Heart right ventricle (tissue), 16 donors: Measurements from ENCODE around the gene DENND4A. TPM values are rescaled to one million over a fixed set of nuclear protein-coding genes. Genes with fewer than 3 reads are reported as not detected.

ENCODE experiments used
- ATAC-seq, 8 donors: fragments of 200-7000 bp; cut with Tn5 transposase; one replicate each; pipeline ENCODE4 v1.9.1; 2020; ENCODE audit warnings: mild to moderate bottlenecking in 8 of 8, moderate library complexity in 8 of 8, moderate number of reproducible peaks in 1 of 8
- DNase-seq, 2 donors: peaks; one replicate each; pipeline ENCODE4 v3.0.0-alpha.2; 2020
- H3K27ac ChIP-seq, 10 donors: fragments of 200-600 bp; sonication (generic) in 2 of 10; one replicate each; pipeline versions ENCODE4 v1.5.0 to v1.8.0; 2020 to 2022; ENCODE audit warnings: mild to moderate bottlenecking in 3 of 10
- H3K27me3 ChIP-seq, 7 donors: fragments of 200-600 bp; one replicate each; pipeline ENCODE4 v1.8.0; 2021 to 2022; ENCODE audit warnings: mild to moderate bottlenecking in 2 of 7
- H3K36me3 ChIP-seq, 9 donors: fragments of 200-600 bp; sonication (generic) in 1 of 9; one replicate each; pipeline versions ENCODE4 v1.5.0 to v1.8.0; 2020 to 2022; ENCODE audit warnings: mild to moderate bottlenecking in 2 of 9
- H3K4me1 ChIP-seq, 9 donors: fragments of 200-600 bp; sonication (generic) in 1 of 9; one replicate each; pipeline versions ENCODE4 v1.5.0 to v1.8.0; 2020 to 2022; ENCODE audit warnings: mild to moderate bottlenecking in 4 of 9
- H3K4me3 ChIP-seq, 10 donors: fragments of 200-600 bp; sonication (generic) in 2 of 10; one replicate each; pipeline versions ENCODE4 v1.5.0 to v1.8.0; 2020 to 2022; ENCODE audit warnings: mild to moderate bottlenecking in 7 of 10, moderate library complexity in 2 of 10
- H3K9me3 ChIP-seq, 11 donors: fragments of 200-600 bp in 10 of 11; sonication (generic) in 2 of 11; one replicate each; pipeline versions ENCODE4 v1.5.0 to v1.8.0; 2013 to 2022; ENCODE audit warnings: mild to moderate bottlenecking in 2 of 11, control low read depth in 1 of 11, moderate library complexity in 1 of 11
- CTCF ChIP-seq, 9 donors: fragments of 200-600 bp; sonication (generic) in 2 of 9; IDR thresholded peaks; one replicate each; pipeline versions ENCODE4 v1.5.0 to v1.8.0; 2021 to 2022; ENCODE audit warnings: antibody characterized with exemption in 9 of 9, mild to moderate bottlenecking in 5 of 9, moderate library complexity in 1 of 9
- WGBS, 2 donors: extraction: QIAGEN DNeasy Blood & Tissue Kit; methylation state at CpG; one replicate each; pipeline ENCODE4 v1.1.7; 2013; ENCODE audit warnings: inconsistent platforms in 1 of 2; 5-methylcytosine and 5-hydroxymethylcytosine counted together
- intact Hi-C, 10 donors: fragments of 100-400 bp; cut with DNase I; formaldehyde crosslinking; loops; one replicate each; pipeline versions ENCODE4 v1.11.1 to v1.14.2; 2022
- polyA plus RNA-seq, 2 donors: library from polyadenylated mRNA; stranded (reverse); fragments of 200-250 nt; gene quantifications; one replicate each; pipeline ENCODE4 v1.2.3, GENCODE V29; 2013
- total RNA-seq, 10 donors: library from RNA; stranded (reverse); fragmentation: NEBNext Ultra II Directional in 3 of 10; extraction: Animal tissue kit (Norgen Biotek cat#: 25700) in 3 of 10; gene quantifications; one replicate each; pipeline versions ENCODE4 v1.2.1 to v1.2.4, GENCODE V29; 2021 to 2023
- donor health status: Arrhythmogenic right ventricular cardiomyopathy.
- donor health status: ischemic (EF 13 %, LVEDD 7.1; RV severe dilation, severe dysfunction).
- donor health status: healthy with polysubstance abuse.
- donor health status: DM: no; HTN: yes; CAD: no.
- donor health status: DM: no; HTN: no; CAD: no.
- donor health status: ischemic (EF 25% LVEDD 6.9; RV normal size, moderate dysfunction).
- donor health status: ischemic (EF 25% LVEDD 5.7; RV mildly dilated, moderate dysfunction).
- donor health status: healthy.
- donor health status: DM: yes; HTN: yes; CAD: no.
- donor health status: Ischemic cardiomyopathy.
- donor health status: ischemic (EF 35%, LVEDD 5.7; RV mildly dilated, moderate dysfunction).
- donor health status: nonischemic (EF 11% LVEDD 7.7; RV severe dilation, severe dysfunction).
- donor health status: DM: yes; HTN: yes; CAD: no.
- donor health status: PGD.
- donor health status: ischemic (EF 29% LVEDD 5.4; RV normal size, mild dysfunction).
- donor health status: nonischemic (EF 23%, LVEDD 6.1; RV moderate dilation, normal function).

Gene DENND4A
- total and polyA plus RNA-seq, 12 donors = 3.2 to 23.8 (median 15.5) TPM

GRCh38 chr15:65650312-65651041 lies 141.6 kb downstream of the DENND4A start:
- Histone ChIP-seq H3K27ac (no peak overlapping the region), H3K4me3 (no peak overlapping the region), H3K4me1 (peaks cover 0 to 6% (median 0%) of the 10 kb centered on the region in 9 donors), H3K36me3 (peaks cover 0 to 48% (median 0%) of the 10 kb centered on the region in 9 donors), H3K27me3 (no peaks in the 10 kb centered on the region), H3K9me3 (no peaks in the 10 kb centered on the region)
- DNase-seq = no peak
- intact Hi-C loops = no loop called here
- no peak for TF ChIP-seq CTCF (IDR thresholded peaks at IDR 0.05)
- ATAC-seq = no peak
- 94 to 95% methylated on average over 12 of the region's 12 CpGs for WGBS, 2 donors

GRCh38 chr15:65646486-65646885 lies 145.6 kb downstream of the DENND4A start:
- WGBS, 2 donors = 96 to 97% methylated on average over 4 of the region's 4 CpGs
- no peak for TF ChIP-seq CTCF (IDR thresholded peaks at IDR 0.05)

GRCh38 chr15:65645392-65645791 lies 146.7 kb downstream of the DENND4A start:
- WGBS, 2 donors = 94% methylated on average over 4 of the region's 4 CpGs
- H3K27me3 ChIP-seq = no peaks in the 10 kb centered on the region
- H3K36me3 ChIP-seq = peaks cover 0 to under 1% (median 0%) of the 10 kb centered on the region in 9 donors
- H3K27ac ChIP-seq = no peak overlapping the region
- no peak for ATAC-seq
- TF ChIP-seq CTCF (IDR thresholded peaks at IDR 0.05) = no peak
- no peak for DNase-seq
- intact Hi-C loops = loop anchor here in 3 of 10 donors (10.0 kb wide), 3 partner anchors 199 to 639 kb away; no protein-coding TSS in a partner anchor
- H3K4me3 ChIP-seq = no peak overlapping the region
- peaks cover 0 to 18% (median 12%) of the 10 kb centered on the region in 9 donors for H3K4me1 ChIP-seq
- H3K9me3 ChIP-seq = no peaks in the 10 kb centered on the region

More at GRCh38 chr15:65646486-65646885, 145.6 kb downstream of the DENND4A start:
- Histone ChIP-seq H3K27ac (no peak overlapping the region), H3K4me1 (peaks cover 0 to 18% (median 11%) of the 10 kb centered on the region in 9 donors), H3K4me3 (no peak overlapping the region), H3K36me3 (peaks cover 0 to 12% (median 0%) of the 10 kb centered on the region in 9 donors), H3K27me3 (no peaks in the 10 kb centered on the region), H3K9me3 (no peaks in the 10 kb centered on the region)
- intact Hi-C loops = loop anchor here in 3 of 10 donors (10.0 kb wide), 3 partner anchors 198 to 638 kb away; no protein-coding TSS in a partner anchor
- ATAC-seq (no peak), DNase-seq (no peak)

GRCh38 chr15:65644282-65644681 lies 147.8 kb downstream of the DENND4A start:
- no peaks in the 10 kb centered on the region for H3K36me3 ChIP-seq
- intact Hi-C loops = loop anchor here in 3 of 10 donors (10.0 kb wide), 3 partner anchors 201 to 641 kb away; no protein-coding TSS in a partner anchor
- peaks cover 0 to 18% (median 12%) of the 10 kb centered on the region in 9 donors for H3K4me1 ChIP-seq
- WGBS, 2 donors = 92 to 95% methylated on average over 4 of the region's 4 CpGs
- no peak for ATAC-seq
- H3K27ac ChIP-seq = no peak overlapping the region
- no peaks in the 10 kb centered on the region for H3K27me3 ChIP-seq
- DNase-seq = no peak
- TF ChIP-seq CTCF (IDR thresholded peaks at IDR 0.05) = no peak
- no peaks in the 10 kb centered on the region for H3K9me3 ChIP-seq
- H3K4me3 ChIP-seq = no peak overlapping the region
